Testis (tissue), 3 donors: Measurements from ENCODE around the gene MTF1. TPM values are rescaled to one million over a fixed set of nuclear protein-coding genes. Genes with fewer than 3 reads are reported as not detected.
A peak's percentile ranks its signal among the peaks of the same experiment; 100 is the strongest.

ENCODE experiments used
- DNase-seq: peaks from one replicate; pipeline ENCODE4 v3.0.0-alpha.2; 2019
- H3K27ac ChIP-seq, 2 donors: fragments of 200-600 bp; sonication (generic); one replicate each; pipeline ENCODE4 v1.5.1; 2019
- H3K27me3 ChIP-seq: fragments of 200-600 bp; sonication (generic); one replicate; pipeline ENCODE4 v1.5.1; 2019
- H3K36me3 ChIP-seq: fragments of 200-600 bp; sonication (generic); one replicate; pipeline ENCODE4 v1.5.1; 2017; ENCODE audit warnings: low read depth; ENCODE audit errors: missing control alignments
- H3K4me1 ChIP-seq: fragments of 200-600 bp; sonication (generic); one replicate; pipeline ENCODE4 v1.5.1; 2019
- H3K4me3 ChIP-seq, 2 donors: fragments of 200-600 bp; sonication (generic); one replicate each; pipeline ENCODE4 v1.5.1; 2017 to 2019
- H3K9me3 ChIP-seq: fragments of 200-600 bp; sonication (generic); one replicate; pipeline ENCODE4 v1.5.1; 2017
- POLR2A ChIP-seq: fragments of 450-650 bp; IDR thresholded peaks from one replicate; pipeline ENCODE4 v1.6.1; 2017; ENCODE audit warnings: antibody characterized with exemption, mild to moderate bottlenecking, moderate library complexity
- WGBS, 2 donors: methylation state at CpG; one replicate each; pipeline ENCODE4 v1.1.5; 2018; 5-methylcytosine and 5-hydroxymethylcytosine counted together
- intact Hi-C: fragments of 100-400 bp; cut with DNase I; formaldehyde crosslinking; loops from one replicate; pipeline ENCODE4 v1.15.1; 2023; ENCODE audit warnings: low total_unique reads
- polyA plus RNA-seq: library from polyadenylated mRNA; stranded (reverse); fragments of 350-450 nt; fragmentation: Illumina TruSeq; extraction: RNeasy Lipid Tissue Mini Kit (QIAGEN cat#74804); gene quantifications from one replicate; pipeline ENCODE4 v1.2.3, GENCODE V29; 2014; ENCODE audit warnings: low read depth, low replicate concordance; ENCODE audit not compliant: insufficient read depth
- total RNA-seq, 2 donors: library from RNA; depleted of rRNA; stranded (reverse); fragments of >200 nt; gene quantifications; one replicate each; pipeline ENCODE4 v1.2.3, GENCODE V29; 2016
- TF ChIP-seq, protein P1 (sequence below), 3 experiments: fragments of 450-650 bp in 2 of 3; fragments of 200-600 bp in 1 of 3; sonication (generic) in 1 of 3; IDR thresholded peaks; one replicate each; pipeline ENCODE4 v1.5.1; 2016 to 2019; ENCODE audit warnings: antibody characterized with exemption in 3 of 3, mild to moderate bottlenecking in 2 of 3, moderate library complexity in 1 of 3

MTF1 gene
- total and polyA plus RNA-seq, 3 donors from 2014 or later: 12.8 to 35.9 (median 16.8) TPM

DNA sequence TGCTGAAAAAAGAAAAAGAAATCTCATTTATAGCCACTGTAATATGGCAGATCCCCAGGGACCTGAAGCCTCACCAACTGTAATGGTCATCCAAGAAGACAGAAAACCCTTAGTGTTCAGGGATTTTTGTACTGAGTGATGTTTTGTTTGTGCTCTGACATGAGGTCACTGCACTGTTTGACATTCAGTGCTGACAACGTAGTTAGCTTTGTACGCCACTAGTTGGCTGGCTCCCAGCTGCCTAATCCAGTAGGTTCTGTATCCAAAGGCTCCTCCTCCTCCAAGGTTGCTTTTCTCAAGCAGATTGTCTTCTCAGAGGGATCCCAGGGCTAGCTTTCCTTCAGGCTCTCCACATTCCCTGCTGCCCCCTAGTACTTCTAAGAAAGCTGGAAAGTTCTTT, 41.9 kb downstream of the MTF1 start:
- WGBS, 2 donors: 26 to 69% methylated on average over 2 of the region's 2 CpGs
- peak; percentile 65 for DNase-seq
- no peaks in the 10 kb centered on the region for H3K27me3 ChIP-seq
- TF ChIP-seq, protein P1, sequence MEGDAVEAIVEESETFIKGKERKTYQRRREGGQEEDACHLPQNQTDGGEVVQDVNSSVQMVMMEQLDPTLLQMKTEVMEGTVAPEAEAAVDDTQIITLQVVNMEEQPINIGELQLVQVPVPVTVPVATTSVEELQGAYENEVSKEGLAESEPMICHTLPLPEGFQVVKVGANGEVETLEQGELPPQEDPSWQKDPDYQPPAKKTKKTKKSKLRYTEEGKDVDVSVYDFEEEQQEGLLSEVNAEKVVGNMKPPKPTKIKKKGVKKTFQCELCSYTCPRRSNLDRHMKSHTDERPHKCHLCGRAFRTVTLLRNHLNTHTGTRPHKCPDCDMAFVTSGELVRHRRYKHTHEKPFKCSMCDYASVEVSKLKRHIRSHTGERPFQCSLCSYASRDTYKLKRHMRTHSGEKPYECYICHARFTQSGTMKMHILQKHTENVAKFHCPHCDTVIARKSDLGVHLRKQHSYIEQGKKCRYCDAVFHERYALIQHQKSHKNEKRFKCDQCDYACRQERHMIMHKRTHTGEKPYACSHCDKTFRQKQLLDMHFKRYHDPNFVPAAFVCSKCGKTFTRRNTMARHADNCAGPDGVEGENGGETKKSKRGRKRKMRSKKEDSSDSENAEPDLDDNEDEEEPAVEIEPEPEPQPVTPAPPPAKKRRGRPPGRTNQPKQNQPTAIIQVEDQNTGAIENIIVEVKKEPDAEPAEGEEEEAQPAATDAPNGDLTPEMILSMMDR (IDR thresholded peaks at IDR 0.05): no peak
- no peak for TF ChIP-seq POLR2A
- no peaks in the 10 kb centered on the region for H3K36me3 ChIP-seq
- H3K27ac ChIP-seq: peak overlapping the region in 1 of 2 donors; percentile 13
- peaks cover 5% of the 10 kb centered on the region for H3K4me1 ChIP-seq
- H3K4me3 ChIP-seq: no peak overlapping the region
- intact Hi-C loops: no loop called here
- no peaks in the 10 kb centered on the region for H3K9me3 ChIP-seq

DNA sequence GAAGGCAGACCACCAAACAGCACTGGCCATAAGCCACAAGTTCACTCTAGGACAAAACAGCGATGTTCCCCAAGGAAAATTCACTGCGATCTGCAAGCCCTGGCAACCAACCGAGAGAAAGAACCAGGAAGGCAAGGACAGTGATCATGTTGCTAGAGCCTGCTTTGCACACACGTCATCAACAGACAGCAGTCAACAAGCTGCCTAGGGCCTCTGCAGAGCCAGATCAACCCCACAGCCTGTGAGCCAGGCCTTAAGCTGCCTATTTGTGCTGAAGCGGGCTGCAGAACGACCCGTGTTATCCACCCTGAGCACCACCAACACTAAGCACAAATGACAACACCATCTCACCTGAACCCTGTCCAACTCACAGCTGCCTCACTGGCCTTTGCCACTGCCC, 45.1 kb downstream of the MTF1 start:
- Histone ChIP-seq H3K27ac (no peak overlapping the region), H3K9me3 (no peaks in the 10 kb centered on the region), H3K4me1 (peaks cover 23% of the 10 kb centered on the region), H3K36me3 (no peaks in the 10 kb centered on the region), H3K4me3 (no peak overlapping the region), H3K27me3 (no peaks in the 10 kb centered on the region)
- intact Hi-C loops: no loop called here
- WGBS, 2 donors: 81 to 84% methylated on average over 4 to 7 of the region's 7 CpGs
- no peak for DNase-seq
- TF ChIP-seq POLR2A: no peak
- TF ChIP-seq, protein P1 (IDR thresholded peaks at IDR 0.05): no peak

DNA sequence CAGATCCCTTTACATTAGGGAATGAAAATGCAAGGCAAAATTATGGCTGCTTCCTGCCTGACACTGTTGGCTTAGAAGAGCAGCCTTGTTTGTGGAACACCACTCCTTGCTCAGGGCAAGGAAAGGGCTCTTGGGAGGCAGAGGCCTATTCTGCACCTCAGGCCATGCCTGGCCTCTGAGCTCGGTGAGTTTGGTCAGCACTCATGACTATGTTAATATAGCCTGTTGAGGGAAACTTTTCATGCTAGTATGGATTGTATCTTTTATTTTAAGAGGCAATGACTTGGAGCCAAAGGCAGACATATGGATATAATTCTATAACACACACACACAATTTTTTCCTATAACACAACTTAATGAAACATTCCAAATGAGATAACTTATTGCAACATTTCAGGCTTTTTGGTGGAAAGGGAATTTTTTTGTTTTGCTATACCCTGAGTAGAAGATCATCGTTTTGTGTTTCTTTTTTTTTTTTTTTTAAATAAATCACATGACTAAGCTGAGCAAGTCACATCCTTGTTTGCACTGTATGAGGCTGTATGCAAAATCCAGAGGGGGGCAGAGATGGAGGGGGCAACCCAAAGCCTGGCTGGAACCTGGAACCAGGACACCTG, 45.8 kb downstream of the MTF1 start:
- no peak overlapping the region for H3K4me3 ChIP-seq
- no peaks in the 10 kb centered on the region for H3K27me3 ChIP-seq
- no peak for TF ChIP-seq POLR2A
- TF ChIP-seq, protein P1 (IDR thresholded peaks at IDR 0.05): no peak
- 72 to 83% methylated on average over 2 of the region's 2 CpGs for WGBS, 2 donors
- DNase-seq: no peak
- no peaks in the 10 kb centered on the region for H3K9me3 ChIP-seq
- peaks cover 27% of the 10 kb centered on the region for H3K4me1 ChIP-seq
- no peak overlapping the region for H3K27ac ChIP-seq
- intact Hi-C loops: no loop called here
- H3K36me3 ChIP-seq: no peaks in the 10 kb centered on the region

DNA sequence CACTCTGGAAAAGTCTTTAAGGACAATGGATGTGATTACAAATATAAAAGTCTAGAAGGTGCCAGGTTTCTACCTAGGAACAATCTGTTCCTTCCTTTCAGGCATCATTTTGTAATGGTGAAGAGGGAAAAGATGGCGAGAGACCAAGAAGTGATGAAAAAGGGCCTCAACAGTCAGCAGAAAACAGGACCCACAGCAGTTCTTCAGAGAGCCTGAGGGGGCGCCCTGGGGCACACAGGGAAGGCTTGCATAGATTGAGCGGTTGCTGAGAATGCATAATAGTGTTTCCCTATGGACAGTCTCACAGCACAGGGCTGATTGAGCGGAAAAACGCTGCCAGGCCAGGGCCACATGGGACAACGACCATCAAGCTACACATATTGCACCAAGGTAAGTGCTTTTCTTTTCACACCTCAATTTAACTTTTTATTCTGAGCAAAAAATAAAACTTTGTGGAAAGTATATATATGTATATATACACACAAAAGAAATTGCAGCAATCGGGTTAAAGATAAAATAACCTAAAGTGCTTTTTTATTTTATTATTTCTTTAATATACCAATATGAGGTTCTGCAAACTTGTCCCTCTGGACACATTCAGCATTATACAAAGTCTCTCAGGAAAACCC, 48.3 kb downstream of the MTF1 start:
- intact Hi-C loops: no loop called here
- Histone ChIP-seq H3K9me3 (no peaks in the 10 kb centered on the region), H3K27me3 (no peaks in the 10 kb centered on the region), H3K4me1 (peaks cover 32% of the 10 kb centered on the region), H3K4me3 (no peak overlapping the region), H3K36me3 (no peaks in the 10 kb centered on the region), H3K27ac (no peak overlapping the region)
- DNase-seq: peak; percentile 78
- no peak for TF ChIP-seq POLR2A
- TF ChIP-seq, protein P1 (IDR thresholded peaks at IDR 0.05): peak; percentile 41 to 73 (median 48)
- WGBS, 2 donors: 33 to 43% methylated on average over 7 of the region's 7 CpGs

DNA sequence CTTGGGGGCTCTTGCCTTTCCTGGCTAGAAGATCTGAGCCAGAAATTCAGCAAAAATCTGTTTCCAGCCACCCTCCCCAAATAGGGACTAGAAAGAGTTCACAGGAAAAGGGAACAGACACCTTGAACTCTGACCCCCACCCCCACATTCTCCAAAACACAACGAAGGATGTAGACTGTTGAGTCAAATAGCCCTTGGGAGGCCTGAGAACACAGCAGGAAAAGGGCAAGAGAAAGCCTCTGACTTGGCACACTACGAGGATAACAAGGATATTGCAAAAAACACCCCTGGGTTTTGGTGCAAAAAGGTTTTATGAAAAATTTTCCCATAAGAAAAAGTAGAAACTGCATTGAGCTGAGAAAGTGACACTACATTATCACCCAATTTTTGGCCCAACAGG, 49.5 kb downstream of the MTF1 start:
- peak overlapping the region in 1 of 2 donors; percentile 98 for H3K27ac ChIP-seq
- H3K4me1 ChIP-seq: peaks cover 42% of the 10 kb centered on the region
- TF ChIP-seq, protein P1 (IDR thresholded peaks at IDR 0.05): no peak
- no peak for TF ChIP-seq POLR2A
- no peaks in the 10 kb centered on the region for H3K27me3 ChIP-seq
- no peak overlapping the region for H3K4me3 ChIP-seq
- H3K9me3 ChIP-seq: no peaks in the 10 kb centered on the region
- 20 to 30% methylated on average over 2 of the region's 2 CpGs for WGBS, 2 donors
- DNase-seq: no peak
- H3K36me3 ChIP-seq: no peaks in the 10 kb centered on the region
- intact Hi-C loops: no loop called here
